Upper lobe of left lung (tissue), 4 donors: ENCODE data around the gene SLC6A6.

Source experiments
- EP300 ChIP-seq, 4 donors: sonication (generic); formaldehyde crosslinking; IDR thresholded peaks; one replicate each; pipeline ENCODE4 v1.5.1; 2017; ENCODE audit warnings: antibody characterized with exemption in 4 of 4, control low read depth in 2 of 4
- POLR2A ChIP-seq, 4 donors: fragments of 450-650 bp; IDR thresholded peaks; one replicate each; pipeline ENCODE4 v1.5.1; 2016 to 2017; ENCODE audit warnings: antibody characterized with exemption in 4 of 4, mild to moderate bottlenecking in 2 of 4
- POLR2AphosphoS5 ChIP-seq, 2 donors: sonication (generic); formaldehyde crosslinking; IDR thresholded peaks; one replicate each; pipeline ENCODE4 v1.5.1; 2017; ENCODE audit warnings: antibody characterized with exemption in 2 of 2
- TF ChIP-seq, protein P1 (sequence below), 6 experiments: fragments of 450-650 bp in 4 of 6; fragments of 200-600 bp in 2 of 6; sonication (generic) in 2 of 6; IDR thresholded peaks; one replicate each; pipeline ENCODE4 v1.5.1; 2016 to 2019; ENCODE audit warnings: antibody characterized with exemption in 6 of 6

DNA sequence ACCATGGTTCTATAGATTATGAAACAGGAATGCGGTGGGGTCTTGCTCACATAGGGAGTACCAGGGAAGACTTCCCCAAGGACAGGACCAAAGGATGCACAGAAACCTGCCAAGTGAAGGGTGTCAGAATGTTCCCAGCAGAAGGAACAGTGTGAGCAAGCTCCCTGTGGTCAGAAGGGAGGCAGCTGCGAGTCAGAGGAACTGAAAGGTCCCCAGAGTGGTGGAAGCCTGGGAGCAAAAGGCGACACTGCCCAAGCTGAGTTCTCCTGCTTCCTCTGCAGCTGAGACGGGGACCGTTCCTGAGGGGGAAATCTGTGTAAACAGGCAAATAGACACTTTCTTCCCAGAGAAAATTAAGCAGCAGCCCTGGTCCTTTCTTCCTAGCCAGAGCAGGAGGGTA is 14.2 kb upstream of the SLC6A6 start:
- TF ChIP-seq, protein P1, sequence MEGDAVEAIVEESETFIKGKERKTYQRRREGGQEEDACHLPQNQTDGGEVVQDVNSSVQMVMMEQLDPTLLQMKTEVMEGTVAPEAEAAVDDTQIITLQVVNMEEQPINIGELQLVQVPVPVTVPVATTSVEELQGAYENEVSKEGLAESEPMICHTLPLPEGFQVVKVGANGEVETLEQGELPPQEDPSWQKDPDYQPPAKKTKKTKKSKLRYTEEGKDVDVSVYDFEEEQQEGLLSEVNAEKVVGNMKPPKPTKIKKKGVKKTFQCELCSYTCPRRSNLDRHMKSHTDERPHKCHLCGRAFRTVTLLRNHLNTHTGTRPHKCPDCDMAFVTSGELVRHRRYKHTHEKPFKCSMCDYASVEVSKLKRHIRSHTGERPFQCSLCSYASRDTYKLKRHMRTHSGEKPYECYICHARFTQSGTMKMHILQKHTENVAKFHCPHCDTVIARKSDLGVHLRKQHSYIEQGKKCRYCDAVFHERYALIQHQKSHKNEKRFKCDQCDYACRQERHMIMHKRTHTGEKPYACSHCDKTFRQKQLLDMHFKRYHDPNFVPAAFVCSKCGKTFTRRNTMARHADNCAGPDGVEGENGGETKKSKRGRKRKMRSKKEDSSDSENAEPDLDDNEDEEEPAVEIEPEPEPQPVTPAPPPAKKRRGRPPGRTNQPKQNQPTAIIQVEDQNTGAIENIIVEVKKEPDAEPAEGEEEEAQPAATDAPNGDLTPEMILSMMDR (IDR thresholded peaks at IDR 0.05) = no peak
- peak in 1 of 2 donors; percentile 48 for TF ChIP-seq POLR2AphosphoS5 (IDR thresholded peaks at IDR 0.05)
- no peak for TF ChIP-seq POLR2A (IDR thresholded peaks at IDR 0.05)
- no peak for TF ChIP-seq EP300 (IDR thresholded peaks at IDR 0.05)
